ENCODE results near the gene GGT5. TPM values are rescaled to one million over a fixed set of nuclear protein-coding genes. Genes with fewer than 3 reads are reported as not detected.

The GGT5 gene
- polyA plus RNA-seq, 5 donors, result 11.7 to 15.2 (median 13.1) TPM

Other genes starting within 250 kb of the GGT5 start
- under 1 TPM in 2 of 5 donors, not detected in 3; 0.05 to 0.12 TPM for gene GSTT4, start 239.6 kb downstream of the GGT5 start, polyA plus RNA-seq (ENCODE audit: insufficient read depth in 1 of 5, insufficient read length in 5 of 5, low replicate concordance in 1 of 5)
- 100 to 1,000 TPM in 2 of 5 donors, 10 to 100 TPM in 3; 68.9 to 132 (median 78.6) TPM for gene CABIN1, start 233.8 kb downstream of the GGT5 start, polyA plus RNA-seq (ENCODE audit: insufficient read depth in 1 of 5, insufficient read length in 5 of 5, low replicate concordance in 1 of 5)
- gene SUSD2, start 63.6 kb downstream of the GGT5 start, polyA plus RNA-seq (ENCODE audit: insufficient read depth in 1 of 5, insufficient read length in 5 of 5, low replicate concordance in 1 of 5), result 10 to 100 TPM in 3 of 5 donors, 1 to 10 TPM in 2; 6.3 to 21.8 (median 11.5) TPM
- gene SPECC1L, start 25.7 kb upstream of the GGT5 start, polyA plus RNA-seq (ENCODE audit: insufficient read depth in 1 of 5, insufficient read length in 5 of 5, low replicate concordance in 1 of 5), result 10 to 100 TPM; 66.3 to 90.2 (median 81.6) TPM
- gene ADORA2A, start 182.5 kb upstream of the GGT5 start, polyA plus RNA-seq (ENCODE audit: insufficient read depth in 1 of 5, insufficient read length in 5 of 5, low replicate concordance in 1 of 5), result 10 to 100 TPM; 17.6 to 33.5 (median 29.9) TPM